Panc1 (cell line): ENCODE data around the gene RAPGEF1. TPM values are rescaled to one million over a fixed set of nuclear protein-coding genes. Genes with fewer than 3 reads are reported as not detected.

Source experiments
- ATAC-seq: fragments of 200-7000 bp; cut with Tn5 transposase; 2 replicates; pipeline ENCODE4 v1.9.1; 2020; ENCODE audit warnings: mild to moderate bottlenecking, moderate library complexity
- BruUV-seq: library from RNA; stranded (reverse); fragments of 400-500 nt; replicated peaks from 2 replicates; lab custom pipeline; 2021; lab: Mats Ljungman, UMichigan
- CTCF ChIA-PET: fragments of 300-600 bp; sonication (Branson Sonifier 250); formaldehyde crosslinking; loops from one replicate; lab custom pipeline; 2022; ENCODE audit warnings: antibody characterized with exemption; lab: Charles Lee
- POLR2A ChIA-PET: fragments of 300-600 bp; sonication (Branson Sonifier 250); formaldehyde crosslinking; loops from one replicate; lab custom pipeline; 2022; ENCODE audit warnings: antibody characterized with exemption; lab: Charles Lee
- DNase-seq: peaks from one replicate; pipeline ENCODE4 v3.0.0-alpha.2; 2010; ENCODE audit warnings: low read depth, low spot score
- H3K27ac ChIP-seq: 2 replicates; pipeline ENCODE4 v1.5.1; 2011; ENCODE audit warnings: mild to moderate bottlenecking, low read length, inconsistent platforms
- H3K27me3 ChIP-seq: fragments of 200-500 bp; sonication (Bioruptor generic); 2 replicates; pipeline ENCODE4 v1.6.0; 2014; ENCODE audit warnings: low read length, inconsistent platforms; ENCODE audit not compliant: control insufficient read depth, insufficient read depth
- H3K36me3 ChIP-seq: fragments of 200-500 bp; sonication (Bioruptor generic); 2 replicates; pipeline ENCODE4 v1.5.1; 2014; ENCODE audit warnings: inconsistent platforms, mild to moderate bottlenecking, low read length, moderate library complexity; ENCODE audit not compliant: control insufficient read depth, insufficient read depth
- H3K4me1 ChIP-seq: 2 replicates; pipeline ENCODE4 v1.5.1; 2011; ENCODE audit warnings: inconsistent platforms, mild to moderate bottlenecking, low read length, moderate library complexity; ENCODE audit not compliant: control insufficient read depth, insufficient read depth
- H3K4me3 ChIP-seq, 2 experiments: 2 replicates each; pipeline ENCODE4 v1.5.1; 2011 to 2012; ENCODE audit warnings: low read depth in 2 of 2, low read length in 2 of 2, mild to moderate bottlenecking in 2 of 2, inconsistent platforms in 1 of 2, moderate library complexity in 1 of 2
- H3K9me3 ChIP-seq: fragments of 200-500 bp; sonication (Bioruptor generic); 2 replicates; pipeline ENCODE4 v1.5.1; 2014; ENCODE audit warnings: low read depth, mild to moderate bottlenecking, inconsistent platforms, low read length, moderate library complexity; ENCODE audit not compliant: control insufficient read depth, insufficient read depth
- POLR2AphosphoS5 ChIP-seq: IDR thresholded peaks from 2 replicates; pipeline ENCODE4 v1.6.1; 2012; ENCODE audit warnings: mild to moderate bottlenecking, low read depth, low read length, moderate library complexity
- SIN3A ChIP-seq: IDR thresholded peaks from 2 replicates; pipeline ENCODE4 v1.6.1; 2012; ENCODE audit warnings: low read depth, mild to moderate bottlenecking, low read length, moderate library complexity, borderline replicate concordance; ENCODE audit not compliant: insufficient read depth
- TCF7L2 ChIP-seq: IDR thresholded peaks from 2 replicates; pipeline ENCODE4 v1.6.1; 2011; ENCODE audit warnings: mild to moderate bottlenecking, low read depth, low read length, inconsistent platforms
- in situ Hi-C: cut with HindIII; loops from 2 replicates; pipeline ENCODE4 v1.10.0; 2016; ENCODE audit warnings: low sequenced_read_pairs, low pct_unique_long_range_greater_than_20kb
- intact Hi-C: fragments of 100-400 bp; cut with micrococcal nuclease; formaldehyde crosslinking; loops from one replicate; pipeline ENCODE4 v1.10.0; 2022; ENCODE audit not compliant: unreplicated experiment
- total RNA-seq: library from RNA; stranded (reverse); gene quantifications from one replicate; pipeline ENCODE4 v1.2.1, GENCODE V29; 2021; ENCODE audit not compliant: unreplicated experiment
- TF ChIP-seq, protein P1 (sequence below): fragments of 450-650 bp; IDR thresholded peaks from 2 replicates; pipeline ENCODE4 v1.5.1; 2017; ENCODE audit warnings: mild to moderate bottlenecking
- TF ChIP-seq, protein P2 (sequence below), 2 experiments: IDR thresholded peaks; 2 replicates each; pipeline ENCODE4 v1.6.1; 2011 to 2012; ENCODE audit warnings: low read depth in 2 of 2, control low read depth in 1 of 2, low read length in 1 of 2, mild to moderate bottlenecking in 1 of 2, moderate library complexity in 1 of 2; ENCODE audit not compliant: insufficient read depth in 1 of 2

Gene RAPGEF1
- total RNA-seq, 1 experiment from 2014 or later: 86.8 TPM

DNA sequence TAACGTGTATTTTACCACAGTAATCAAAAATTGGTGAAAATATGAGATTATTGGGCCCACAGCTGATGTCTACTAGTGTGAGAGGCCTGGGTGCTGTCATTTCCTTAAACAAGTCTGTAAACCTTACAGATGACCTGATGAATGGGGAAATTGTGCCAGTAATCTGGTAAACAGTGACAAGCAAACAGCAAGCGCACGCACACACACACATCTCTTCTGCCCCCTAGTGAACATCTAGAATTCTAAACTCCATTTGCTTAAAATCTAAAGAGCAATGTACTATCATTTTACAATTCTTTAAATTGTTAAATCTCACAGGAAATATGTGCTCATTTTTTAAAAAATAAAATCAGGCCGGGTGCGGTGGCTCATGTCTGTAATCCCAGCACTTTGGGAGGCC is 7.5 kb upstream of the RAPGEF1 start:
- CTCF ChIA-PET: interaction anchor here (0.6 kb wide), 2 partner anchors 138 to 184 kb away, joined by 3 to 6 read pairs; no protein-coding TSS in a partner anchor
- intact Hi-C loops (no loop called here), in situ Hi-C loops (no loop called here)
- BruUV-seq: no TSS peak
- Histone ChIP-seq H3K36me3 (no peaks in the 10 kb centered on the region), H3K27ac (no peak overlapping the region), H3K4me3 (no peak overlapping the region), H3K4me1 (no peaks in the 10 kb centered on the region), H3K27me3 (no peaks in the 10 kb centered on the region), H3K9me3 (no peaks in the 10 kb centered on the region)
- no peak for TF ChIP-seq TCF7L2
- TF ChIP-seq, protein P1, sequence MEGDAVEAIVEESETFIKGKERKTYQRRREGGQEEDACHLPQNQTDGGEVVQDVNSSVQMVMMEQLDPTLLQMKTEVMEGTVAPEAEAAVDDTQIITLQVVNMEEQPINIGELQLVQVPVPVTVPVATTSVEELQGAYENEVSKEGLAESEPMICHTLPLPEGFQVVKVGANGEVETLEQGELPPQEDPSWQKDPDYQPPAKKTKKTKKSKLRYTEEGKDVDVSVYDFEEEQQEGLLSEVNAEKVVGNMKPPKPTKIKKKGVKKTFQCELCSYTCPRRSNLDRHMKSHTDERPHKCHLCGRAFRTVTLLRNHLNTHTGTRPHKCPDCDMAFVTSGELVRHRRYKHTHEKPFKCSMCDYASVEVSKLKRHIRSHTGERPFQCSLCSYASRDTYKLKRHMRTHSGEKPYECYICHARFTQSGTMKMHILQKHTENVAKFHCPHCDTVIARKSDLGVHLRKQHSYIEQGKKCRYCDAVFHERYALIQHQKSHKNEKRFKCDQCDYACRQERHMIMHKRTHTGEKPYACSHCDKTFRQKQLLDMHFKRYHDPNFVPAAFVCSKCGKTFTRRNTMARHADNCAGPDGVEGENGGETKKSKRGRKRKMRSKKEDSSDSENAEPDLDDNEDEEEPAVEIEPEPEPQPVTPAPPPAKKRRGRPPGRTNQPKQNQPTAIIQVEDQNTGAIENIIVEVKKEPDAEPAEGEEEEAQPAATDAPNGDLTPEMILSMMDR: peak; percentile 75
- POLR2A ChIA-PET: no interaction called here
- DNase-seq: no peak
- peak; percentile 53; the same call in 1 of the 2 replicates for ATAC-seq

DNA sequence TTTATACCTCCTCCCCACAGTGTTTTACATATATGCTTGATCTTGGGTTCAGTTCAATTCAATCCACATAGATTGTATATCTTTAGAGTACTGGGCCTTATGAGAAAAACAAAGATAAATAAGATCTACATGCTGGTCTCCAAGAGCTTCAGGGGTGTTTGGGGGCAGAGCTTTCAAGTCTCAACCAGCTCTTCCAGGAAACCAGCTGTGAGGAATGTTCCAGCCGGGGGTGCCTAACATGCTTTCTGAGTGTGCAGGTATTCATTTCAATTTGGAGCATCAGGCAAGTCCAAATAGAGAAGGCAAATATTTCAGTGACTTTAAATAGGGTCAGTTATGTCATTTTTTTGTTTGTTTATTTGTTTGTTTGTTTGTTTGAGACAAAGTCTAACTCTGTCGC is 5.7 kb upstream of the RAPGEF1 start:
- no peaks in the 10 kb centered on the region for H3K36me3 ChIP-seq
- no peaks in the 10 kb centered on the region for H3K27me3 ChIP-seq
- TF ChIP-seq, protein P2, sequence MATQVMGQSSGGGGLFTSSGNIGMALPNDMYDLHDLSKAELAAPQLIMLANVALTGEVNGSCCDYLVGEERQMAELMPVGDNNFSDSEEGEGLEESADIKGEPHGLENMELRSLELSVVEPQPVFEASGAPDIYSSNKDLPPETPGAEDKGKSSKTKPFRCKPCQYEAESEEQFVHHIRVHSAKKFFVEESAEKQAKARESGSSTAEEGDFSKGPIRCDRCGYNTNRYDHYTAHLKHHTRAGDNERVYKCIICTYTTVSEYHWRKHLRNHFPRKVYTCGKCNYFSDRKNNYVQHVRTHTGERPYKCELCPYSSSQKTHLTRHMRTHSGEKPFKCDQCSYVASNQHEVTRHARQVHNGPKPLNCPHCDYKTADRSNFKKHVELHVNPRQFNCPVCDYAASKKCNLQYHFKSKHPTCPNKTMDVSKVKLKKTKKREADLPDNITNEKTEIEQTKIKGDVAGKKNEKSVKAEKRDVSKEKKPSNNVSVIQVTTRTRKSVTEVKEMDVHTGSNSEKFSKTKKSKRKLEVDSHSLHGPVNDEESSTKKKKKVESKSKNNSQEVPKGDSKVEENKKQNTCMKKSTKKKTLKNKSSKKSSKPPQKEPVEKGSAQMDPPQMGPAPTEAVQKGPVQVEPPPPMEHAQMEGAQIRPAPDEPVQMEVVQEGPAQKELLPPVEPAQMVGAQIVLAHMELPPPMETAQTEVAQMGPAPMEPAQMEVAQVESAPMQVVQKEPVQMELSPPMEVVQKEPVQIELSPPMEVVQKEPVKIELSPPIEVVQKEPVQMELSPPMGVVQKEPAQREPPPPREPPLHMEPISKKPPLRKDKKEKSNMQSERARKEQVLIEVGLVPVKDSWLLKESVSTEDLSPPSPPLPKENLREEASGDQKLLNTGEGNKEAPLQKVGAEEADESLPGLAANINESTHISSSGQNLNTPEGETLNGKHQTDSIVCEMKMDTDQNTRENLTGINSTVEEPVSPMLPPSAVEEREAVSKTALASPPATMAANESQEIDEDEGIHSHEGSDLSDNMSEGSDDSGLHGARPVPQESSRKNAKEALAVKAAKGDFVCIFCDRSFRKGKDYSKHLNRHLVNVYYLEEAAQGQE (IDR thresholded peaks at IDR 0.05; ENCODE audit: insufficient read depth in 1 of 2, low read depth in 2 of 2, low read length in 1 of 2): no peak
- TF ChIP-seq SIN3A: no peak
- TF ChIP-seq POLR2AphosphoS5: no peak
- TF ChIP-seq, protein P1: no peak
- TF ChIP-seq TCF7L2: no peak
- in situ Hi-C loops: no loop called here
- BruUV-seq: no TSS peak
- intact Hi-C loops: no loop called here
- ATAC-seq: no peak
- H3K4me3 ChIP-seq: no peak overlapping the region
- H3K27ac ChIP-seq: no peak overlapping the region
- ChIA-PET CTCF (no interaction called here), POLR2A (no interaction called here)
- no peaks in the 10 kb centered on the region for H3K4me1 ChIP-seq
- DNase-seq: no peak
- no peaks in the 10 kb centered on the region for H3K9me3 ChIP-seq
